SK-N-SH (cell line): ENCODE results near the gene TMTC2. TPM values are rescaled to one million over a fixed set of nuclear protein-coding genes. Genes with fewer than 3 reads are reported as not detected.
"Not testable (repeated sequence)": the region's sequence is repeated elsewhere in the genome, so short reads cannot be mapped to it uniquely, and the experiment has no call there.

Experiments
- CTCF ChIA-PET: fragments of 300-600, 350-600 bp; formaldehyde crosslinking; extraction: SDS; loops from one replicate; lab custom pipeline; 2021; lab: Yijun Ruan, JAX
- POLR2A ChIA-PET: fragments of 350-600 bp; sonication (Branson Sonifier 250); formaldehyde crosslinking; extraction: SDS; loops from one replicate; lab custom pipeline; 2020; ENCODE audit warnings: antibody characterized with exemption, inconsistent platforms; lab: Yijun Ruan, JAX
- DNase-seq: peaks from one replicate; pipeline ENCODE4 v3.0.0; 2012
- H2AFZ ChIP-seq: fragments of 200-600 bp; sonication (generic); 2 replicates; pipeline ENCODE4 v1.8.1; 2016; ENCODE audit warnings: antibody characterized with exemption, mild to moderate bottlenecking, low read depth
- H3F3A ChIP-seq: fragments of 200-600 bp; sonication (generic); replicated peaks from 2 replicates; pipeline ENCODE3; 2016; ENCODE audit warnings: antibody characterized with exemption, mild to moderate bottlenecking; ENCODE audit not compliant: insufficient read depth
- H3K27ac ChIP-seq, 2 experiments: fragments of 200-500 bp in 1 of 2; fragments of 200-600 bp in 1 of 2; sonication (Bioruptor generic) in 1 of 2; sonication (generic), shearing (Covaris generic) in 1 of 2; 2 replicates each; pipeline versions ENCODE4 v1.5.1 to v1.6.1; 2014 to 2016; ENCODE audit warnings: low read depth in 2 of 2, inconsistent platforms in 1 of 2, low read length in 1 of 2, mild to moderate bottlenecking in 1 of 2, mixed read lengths in 1 of 2
- H3K27me3 ChIP-seq: fragments of 200-600 bp; sonication (generic), shearing (Covaris generic); 2 replicates; pipeline ENCODE4 v1.6.1; 2016; ENCODE audit warnings: mixed run types; ENCODE audit not compliant: insufficient read depth
- H3K36me3 ChIP-seq, 2 experiments: fragments of 200-500 bp in 1 of 2; fragments of 200-600 bp in 1 of 2; sonication (Bioruptor generic) in 1 of 2; sonication (generic) in 1 of 2; replicated peaks in 1 of 2; 2 replicates each; pipeline versions ENCODE3 to v1.5.1; 2014 to 2016; ENCODE audit warnings: low read length in 1 of 2, mild to moderate bottlenecking in 1 of 2; ENCODE audit not compliant: insufficient read depth in 2 of 2, control insufficient read depth in 1 of 2
- H3K4me1 ChIP-seq, 2 experiments: fragments of 200-500 bp in 1 of 2; fragments of 200-600 bp in 1 of 2; sonication (Bioruptor generic) in 1 of 2; sonication (generic), shearing (Covaris generic) in 1 of 2; 2 replicates each; pipeline versions ENCODE4 v1.5.1 to v1.6.1; 2014 to 2016; ENCODE audit warnings: low read depth in 1 of 2, low read length in 1 of 2, mixed run types in 1 of 2; ENCODE audit not compliant: insufficient read depth in 2 of 2, control insufficient read depth in 1 of 2
- H3K4me2 ChIP-seq: fragments of 200-600 bp; sonication (generic), shearing (Covaris generic); 2 replicates; pipeline ENCODE4 v1.6.1; 2017; ENCODE audit warnings: mixed run types
- H3K4me3 ChIP-seq, 2 experiments: fragments of 200-500 bp in 1 of 2; fragments of 200-600 bp in 1 of 2; sonication (Bioruptor generic) in 1 of 2; sonication (generic), shearing (Covaris generic) in 1 of 2; 2 replicates each; pipeline versions ENCODE4 v1.5.1 to v1.8.1; 2014 to 2016; ENCODE audit warnings: low read depth in 2 of 2, inconsistent platforms in 1 of 2, low read length in 1 of 2, mild to moderate bottlenecking in 1 of 2, mixed read lengths in 1 of 2, moderate library complexity in 1 of 2
- H3K79me2 ChIP-seq: fragments of 200-600 bp; sonication (generic); 2 replicates; pipeline ENCODE4 v1.8.1; 2017; ENCODE audit warnings: mild to moderate bottlenecking; ENCODE audit not compliant: insufficient read depth
- H3K9ac ChIP-seq: fragments of 200-600 bp; sonication (generic); 2 replicates; pipeline ENCODE4 v1.6.1; 2017; ENCODE audit warnings: mixed run types
- H3K9me2 ChIP-seq: fragments of 200-600 bp; sonication (generic); 2 replicates; pipeline ENCODE4 v1.6.1; 2017; ENCODE audit warnings: mixed run types
- H3K9me3 ChIP-seq: fragments of 200-600 bp; sonication (generic); 2 replicates; pipeline ENCODE4 v1.6.1; 2017; ENCODE audit warnings: mixed run types, mild to moderate bottlenecking, moderate library complexity
- H4K20me1 ChIP-seq: fragments of 200-600 bp; sonication (generic); 2 replicates; pipeline ENCODE4 v1.6.1; 2017; ENCODE audit warnings: mild to moderate bottlenecking, mixed run types; ENCODE audit not compliant: insufficient read depth
- CTCF ChIP-seq: fragments of 200-600 bp; sonication (generic); IDR thresholded peaks from 2 replicates; pipeline ENCODE4 v1.6.1; 2017; ENCODE audit warnings: antibody characterized with exemption, mild to moderate bottlenecking, moderate library complexity
- EZH2phosphoT487 ChIP-seq: fragments of 200-600 bp; sonication (generic); IDR thresholded peaks from 2 replicates; pipeline ENCODE4 v1.6.1; 2017; ENCODE audit warnings: low read depth, mixed run types, mild to moderate bottlenecking, antibody characterized with exemption, moderate library complexity, borderline replicate concordance
- FOXM1 ChIP-seq: IDR thresholded peaks from 2 replicates; pipeline ENCODE4 v1.4.0; 2012; ENCODE audit warnings: low read depth, mild to moderate bottlenecking
- GABPA ChIP-seq: IDR thresholded peaks from 2 replicates; pipeline ENCODE4 v1.4.0; 2012; ENCODE audit warnings: low read depth, mild to moderate bottlenecking
- GATA2 ChIP-seq: sonication (generic); formaldehyde crosslinking; IDR thresholded peaks from 2 replicates; pipeline ENCODE4 v1.5.0; 2020; ENCODE audit warnings: mild to moderate bottlenecking, missing genetic modification reagents
- JUND ChIP-seq: IDR thresholded peaks from 2 replicates; pipeline ENCODE4 v1.4.0; 2012
- MAX ChIP-seq: IDR thresholded peaks from 2 replicates; pipeline ENCODE4 v1.4.0; 2012; ENCODE audit warnings: low read depth
- MEF2A ChIP-seq: IDR thresholded peaks from 2 replicates; pipeline ENCODE4 v1.4.0; 2012; ENCODE audit warnings: low read depth, borderline replicate concordance
- RAD21 ChIP-seq: IDR thresholded peaks from 2 replicates; pipeline ENCODE4 v1.6.1; 2012; ENCODE audit warnings: mild to moderate bottlenecking, low read length
- RCOR1 ChIP-seq: fragments of 150-350 bp; IDR thresholded peaks from 2 replicates; pipeline ENCODE4 v1.6.1; 2017; ENCODE audit warnings: antibody characterized with exemption, low read length
- RXRA ChIP-seq: IDR thresholded peaks from 2 replicates; pipeline ENCODE4 v1.4.0; 2012; ENCODE audit warnings: low read depth, mild to moderate bottlenecking, borderline replicate concordance
- SMC3 ChIP-seq: IDR thresholded peaks from 2 replicates; pipeline ENCODE4 v1.6.1; 2012; ENCODE audit warnings: low read depth, low read length, improper control_type of control experiment
- TCF12 ChIP-seq: IDR thresholded peaks from 2 replicates; pipeline ENCODE4 v1.4.0; 2012
- USF1 ChIP-seq: IDR thresholded peaks from 2 replicates; pipeline ENCODE4 v1.4.0; 2012; ENCODE audit warnings: low read depth, borderline replicate concordance
- USF2 ChIP-seq: fragments of 150-350 bp; IDR thresholded peaks from 2 replicates; pipeline ENCODE4 v1.6.1; 2017; ENCODE audit warnings: antibody characterized with exemption, low read length, low read depth, borderline replicate concordance
- YY1 ChIP-seq: IDR thresholded peaks from 2 replicates; pipeline ENCODE4 v1.4.0; 2012; ENCODE audit warnings: low read depth, mild to moderate bottlenecking
- ZBTB33 ChIP-seq: IDR thresholded peaks from 2 replicates; pipeline ENCODE4 v1.4.0; 2012; ENCODE audit warnings: low read depth, borderline replicate concordance
- WGBS: methylation state at CpG from one replicate; pipeline ENCODE4 v1.1.6; 2017; ENCODE audit warnings: low lambda C conversion rate; 5-methylcytosine and 5-hydroxymethylcytosine counted together
- polyA plus RNA-seq, 3 experiments: library from polyadenylated mRNA; depleted of rRNA; stranded (reverse); fragments of >200 nt; gene quantifications; 2 replicates each; pipeline ENCODE4 v1.2.3, GENCODE V29; 2012

The TMTC2 gene
- polyA plus RNA-seq, 1 of the 3 experiments (the other 2 are of a cell fraction), result 4.1 TPM

GRCh38 chr12:83114966-83115365 lies 428.3 kb downstream of the TMTC2 start:
- DNase-seq, result no peak
- no peak overlapping the region for H3K27ac ChIP-seq

GRCh38 chr12:83117926-83118325 lies 431.2 kb downstream of the TMTC2 start:
- H3K9me3 ChIP-seq, H3K36me3 ChIP-seq, POLR2A ChIA-PET, H4K20me1 ChIP-seq, H3K27me3 ChIP-seq, DNase-seq, H2AFZ ChIP-seq, H3K27ac ChIP-seq, H3K4me2 ChIP-seq, H3K9ac ChIP-seq, H3K79me2 ChIP-seq, H3F3A ChIP-seq, H3K4me3 ChIP-seq, H3K9me2 ChIP-seq: not testable (repeated sequence)
- CTCF ChIA-PET, result interaction anchor here (0.7 kb wide), 1 partner anchor 123 kb away, joined by 4 read pairs; no protein-coding TSS in a partner anchor
- peaks cover 0 to 10% of the 10 kb centered on the region in 2 experiments; a peak in 1 of 4 replicates for H3K4me1 ChIP-seq
- 78% methylated on average over 3 of the region's 3 CpGs for WGBS

More at GRCh38 chr12:83114966-83115365, 428.3 kb downstream of the TMTC2 start:
- Histone ChIP-seq H3K9me3 (no peaks in the 10 kb centered on the region), H3K4me2 (no peak overlapping the region), H3K4me3 (no peak overlapping the region), H3K27me3 (no peaks in the 10 kb centered on the region), H3K9me2 (no peaks in the 10 kb centered on the region), H2AFZ (no peak overlapping the region), H3K9ac (no peak overlapping the region), H3K36me3 (no peaks in the 10 kb centered on the region), H4K20me1 (no peaks in the 10 kb centered on the region), H3F3A (no peaks in the 10 kb centered on the region), H3K4me1 (no peaks in the 10 kb centered on the region), H3K79me2 (no peaks in the 10 kb centered on the region)
- CTCF ChIA-PET, result no interaction called here
- no peak for TF ChIP-seq RXRA
- TF ChIP-seq JUND, result no peak
- no peak for TF ChIP-seq YY1
- TF ChIP-seq RAD21, result no peak
- no peak for TF ChIP-seq USF1
- no peak for TF ChIP-seq GABPA
- TF ChIP-seq MEF2A, result no peak
- TF ChIP-seq GATA2 (CRISPR knock-in tag), result no peak
- no peak for TF ChIP-seq EZH2phosphoT487
- no peak for TF ChIP-seq RCOR1
- no peak for TF ChIP-seq MAX
- TF ChIP-seq FOXM1, result no peak
- TF ChIP-seq CTCF, result no peak
- TF ChIP-seq SMC3, result no peak
- no peak for TF ChIP-seq TCF12
- TF ChIP-seq USF2, result no peak
- TF ChIP-seq ZBTB33, result no peak
- POLR2A ChIA-PET, result no interaction called here
- WGBS, result 72% methylated on average over 4 of the region's 4 CpGs
